IMR-90 (cell line): Measurements from ENCODE around the gene HJURP. TPM values are rescaled to one million over a fixed set of nuclear protein-coding genes. Genes with fewer than 3 reads are reported as not detected.
A peak's percentile ranks its signal among the peaks of the same experiment; 100 is the strongest.

Source experiments
- ATAC-seq: fragments of 200-7000 bp; cut with Tn5 transposase; 2 replicates; pipeline ENCODE4 v1.9.1; 2020; ENCODE audit warnings: low read depth, mild to moderate bottlenecking, moderate library complexity
- BruUV-seq: library from RNA; stranded (reverse); fragments of 400-500 nt; replicated peaks from 2 replicates; lab custom pipeline; 2021; lab: Mats Ljungman, UMichigan
- CTCF ChIA-PET: fragments of 300-600 bp; formaldehyde crosslinking; extraction: SDS; loops from one replicate; lab custom pipeline; 2021; ENCODE audit warnings: antibody characterized with exemption; lab: Yijun Ruan, JAX
- POLR2A ChIA-PET: fragments of 300-600 bp; sonication (Branson Sonifier 250); formaldehyde crosslinking; loops from one replicate; lab custom pipeline; 2022; ENCODE audit warnings: antibody characterized with exemption; ENCODE audit not compliant: unreplicated experiment; lab: Charles Lee
- DNase-seq: peaks from one replicate; pipeline ENCODE4 v3.0.0; 2013
- H2AFZ ChIP-seq: replicated peaks from 2 replicates; pipeline ENCODE3; 2013; ENCODE audit warnings: low read length, mild to moderate bottlenecking; ENCODE audit not compliant: poor library complexity
- H2AK5ac ChIP-seq: 2 replicates; pipeline ENCODE4 v1.6.1; 2013; ENCODE audit warnings: low read depth, low read length, inconsistent platforms
- H2AK9ac ChIP-seq: replicated peaks from 2 replicates; pipeline ENCODE3; 2013; ENCODE audit warnings: mild to moderate bottlenecking, low read depth, low read length, moderate library complexity; ENCODE audit not compliant: poor library complexity
- H2BK120ac ChIP-seq: 2 replicates; pipeline ENCODE4 v1.6.1; 2013; ENCODE audit warnings: low read depth, low read length, inconsistent platforms
- H2BK15ac ChIP-seq: 3 replicates; pipeline ENCODE4 v1.6.1; 2013; ENCODE audit warnings: low read depth, low read length, inconsistent platforms
- H2BK20ac ChIP-seq: 2 replicates; pipeline ENCODE4 v1.6.1; 2013; ENCODE audit warnings: low read depth, mild to moderate bottlenecking, inconsistent platforms, low read length, moderate library complexity
- H2BK5ac ChIP-seq: 2 replicates; pipeline ENCODE4 v1.6.1; 2013; ENCODE audit warnings: mild to moderate bottlenecking, low read depth, low read length, inconsistent platforms; ENCODE audit not compliant: poor library complexity, severe bottlenecking
- H3K14ac ChIP-seq: replicated peaks from 2 replicates; pipeline ENCODE4 v1.6.1; 2013; ENCODE audit warnings: low read depth, low read length, inconsistent platforms
- H3K18ac ChIP-seq: 2 replicates; pipeline ENCODE4 v1.6.1; 2013; ENCODE audit warnings: low read depth, low read length, control low read depth
- H3K23ac ChIP-seq: 2 replicates; pipeline ENCODE4 v1.6.1; 2013; ENCODE audit warnings: low read depth, low read length, inconsistent platforms
- H3K27ac ChIP-seq: 2 replicates; pipeline ENCODE4 v1.5.1; 2013; ENCODE audit warnings: mild to moderate bottlenecking, control low read depth, low read length; ENCODE audit not compliant: insufficient read depth
- H3K27me3 ChIP-seq: 2 replicates; pipeline ENCODE4 v1.6.1; 2013; ENCODE audit warnings: low read length; ENCODE audit not compliant: control insufficient read depth, insufficient read depth
- H3K36me3 ChIP-seq: 2 replicates; pipeline ENCODE4 v1.6.1; 2013; ENCODE audit warnings: low read length, mixed read lengths; ENCODE audit not compliant: control insufficient read depth, insufficient read depth
- H3K4ac ChIP-seq: 2 replicates; pipeline ENCODE4 v1.6.1; 2013; ENCODE audit warnings: low read depth, low read length, inconsistent platforms
- H3K4me1 ChIP-seq: 2 replicates; pipeline ENCODE4 v1.6.1; 2013; ENCODE audit warnings: low read length, mixed read lengths; ENCODE audit not compliant: control insufficient read depth, insufficient read depth
- H3K4me2 ChIP-seq: 2 replicates; pipeline ENCODE4 v1.6.1; 2013; ENCODE audit warnings: low read depth, mild to moderate bottlenecking, control low read depth, low read length, moderate library complexity
- H3K4me3 ChIP-seq: 2 replicates; pipeline ENCODE4 v1.5.1; 2013; ENCODE audit warnings: low read depth, mild to moderate bottlenecking, control low read depth, low read length, moderate library complexity; ENCODE audit not compliant: insufficient read depth
- H3K56ac ChIP-seq: 2 replicates; pipeline ENCODE4 v1.6.1; 2013; ENCODE audit warnings: low read length, inconsistent platforms; ENCODE audit not compliant: insufficient read depth; ENCODE audit errors: extremely low read depth
- H3K79me1 ChIP-seq, 2 experiments: 2 replicates each; pipeline ENCODE4 v1.6.1; 2013; ENCODE audit warnings: low read length in 2 of 2, inconsistent platforms in 1 of 2, low read depth in 1 of 2
- H3K9ac ChIP-seq: 2 replicates; pipeline ENCODE4 v1.6.1; 2013; ENCODE audit warnings: low read depth, low read length, control low read depth
- H3K9me1 ChIP-seq: 2 replicates; pipeline ENCODE4 v1.6.1; 2013; ENCODE audit warnings: low read length, inconsistent platforms; ENCODE audit not compliant: insufficient read depth
- H3K9me3 ChIP-seq: 2 replicates; pipeline ENCODE4 v1.6.1; 2013; ENCODE audit warnings: low read length; ENCODE audit not compliant: control insufficient read depth, insufficient read depth
- H4K20me1 ChIP-seq: 2 replicates; pipeline ENCODE4 v1.6.1; 2013; ENCODE audit warnings: low read length, inconsistent platforms; ENCODE audit not compliant: insufficient read depth
- H4K5ac ChIP-seq: 2 replicates; pipeline ENCODE4 v1.6.1; 2013; ENCODE audit warnings: mild to moderate bottlenecking, low read depth, low read length, control low read depth
- H4K8ac ChIP-seq, 2 experiments: 2 replicates each; pipeline ENCODE4 v1.6.1; 2013; ENCODE audit warnings: low read depth in 2 of 2, low read length in 2 of 2, control low read depth in 1 of 2, inconsistent platforms in 1 of 2
- H4K91ac ChIP-seq: 2 replicates; pipeline ENCODE4 v1.6.1; 2013; ENCODE audit warnings: low read depth, low read length, inconsistent platforms; ENCODE audit not compliant: insufficient read depth
- ELK1 ChIP-seq: fragments of 150-350 bp; IDR thresholded peaks from 2 replicates; pipeline ENCODE4 v1.6.1; 2016; ENCODE audit warnings: low read depth, mild to moderate bottlenecking, low read length, moderate library complexity, borderline replicate concordance
- MXI1 ChIP-seq: IDR thresholded peaks from 2 replicates; pipeline ENCODE4 v1.6.1; 2012; ENCODE audit warnings: low read depth, mild to moderate bottlenecking, low read length, moderate library complexity, borderline replicate concordance
- RAD21 ChIP-seq: IDR thresholded peaks from 2 replicates; pipeline ENCODE4 v1.6.1; 2012; ENCODE audit warnings: low read length, improper control_type of control experiment
- RFX5 ChIP-seq: IDR thresholded peaks from 2 replicates; pipeline ENCODE4 v1.8.0; 2012; ENCODE audit warnings: low read depth, mild to moderate bottlenecking, low read length, moderate library complexity
- WGBS, 2 experiments: methylation state at CpG; one replicate each; pipeline versions ENCODE4 v1.1.5 to v1.1.7; 2013; ENCODE audit warnings: missing lambda C conversion rate in 2 of 2; ENCODE audit not compliant: insufficient read length in 1 of 2; ENCODE audit errors: extremely low coverage in 2 of 2; 5-methylcytosine and 5-hydroxymethylcytosine counted together
- dilution Hi-C: fragments of 300-500 bp; cut with HindIII; formaldehyde crosslinking; loops from one replicate; pipeline ENCODE4 v1.14.3; 2018; ENCODE audit warnings: low sequenced_read_pairs; ENCODE audit not compliant: unreplicated experiment
- in situ Hi-C: fragments of 300-500 bp; cut with MboI; formaldehyde crosslinking; loops from 3 replicates; pipeline ENCODE4 v1.14.3; 2019; ENCODE audit warnings: low sequenced_read_pairs, inconsistent platforms, mixed read lengths
- intact Hi-C: fragments of 100-400 bp; cut with micrococcal nuclease; formaldehyde crosslinking; loops from 2 replicates; pipeline ENCODE4 v1.10.0; 2022
- polyA plus RNA-seq, 3 experiments: library from polyadenylated mRNA; depleted of rRNA; stranded (reverse); fragments of >200 nt; gene quantifications; 2 replicates each; pipeline ENCODE4 v1.2.3, GENCODE V29; 2012; ENCODE audit warnings: low replicate concordance in 1 of 3
- total RNA-seq: library from RNA; depleted of rRNA; stranded (reverse); fragments of >200 nt; gene quantifications from 2 replicates; pipeline ENCODE4 v1.2.3, GENCODE V29; 2012

HJURP gene
- total and polyA plus RNA-seq, 2 of the 4 experiments (the other 2 are of a cell fraction): 22.6 to 26.5 TPM

GRCh38 chr2:233831861-233832260 lies 22.5 kb downstream of the HJURP start:
- intact Hi-C loops: loop anchor here (1.0 kb wide), 1 partner anchor 383 kb away; no protein-coding TSS in a partner anchor
- no peaks in the 10 kb centered on the region for H3K9me3 ChIP-seq

More at GRCh38 chr2:233831861-233832260, 22.5 kb downstream of the HJURP start:
- Histone ChIP-seq H3K9ac (no peak overlapping the region), H3K4me3 (no peak overlapping the region), H3K9me1 (no peaks in the 10 kb centered on the region), H2BK15ac (no peak overlapping the region), H3K4ac (no peak overlapping the region), H4K8ac (0 out of 4 replicates have a peak overlapping the region, but pooled peaks of 1 of the 2 experiments have one; percentile 6), H2AK5ac (peak overlapping the region; percentile 23; the same call in 1 of the 2 replicates), H3K36me3 (no peaks in the 10 kb centered on the region; the same call in 1 of the 2 replicates), H3K23ac (no peak overlapping the region), H3K14ac (no peak overlapping the region), H3K4me1 (peaks cover 3% of the 10 kb centered on the region), H2AK9ac (no peak overlapping the region), H3K79me1 (peaks cover 14 to 32% of the 10 kb centered on the region in 2 experiments), H2BK5ac (no peak overlapping the region), H4K91ac (no peak overlapping the region), H3K27ac (no peak overlapping the region), H2BK20ac (no peak overlapping the region), H3K56ac (no peak overlapping the region), H3K27me3 (no peaks in the 10 kb centered on the region), H4K5ac (no peak overlapping the region), H2BK120ac (no peak overlapping the region), H3K4me2 (no peak overlapping the region), H4K20me1 (no peaks in the 10 kb centered on the region), H3K18ac (no peak overlapping the region), H2AFZ (no peak overlapping the region)
- POLR2A ChIA-PET: no interaction called here
- dilution Hi-C loops (no loop called here), in situ Hi-C loops (loop anchor here (25.0 kb wide), 1 partner anchor 370 kb away; no protein-coding TSS in a partner anchor)
- CTCF ChIA-PET: no interaction called here
- no peak for ATAC-seq
- no peak for DNase-seq
- TF ChIP-seq RFX5 (no peak), MXI1 (no peak), RAD21 (no peak), ELK1 (no peak)
- BruUV-seq: no TSS peak
- 95% methylated on average over 4 of the region's 6 CpGs; no CpG with 5 or more reads in 1 of the 2 experiments for WGBS, 2 experiments
